Ovary (tissue), 9 donors: ENCODE results near the gene LINGO3. TPM values are rescaled to one million over a fixed set of nuclear protein-coding genes. Genes with fewer than 3 reads are reported as not detected.

Experiments used
- DNase-seq, 5 donors: peaks; one replicate each; pipeline ENCODE4 v3.0.0-alpha.2; 2019 to 2020
- H3K27ac ChIP-seq, 2 donors: fragments of 200-600 bp; one replicate each; pipeline versions ENCODE4 v1.5.1 to v1.8.0; 2019 to 2022
- H3K27me3 ChIP-seq: fragments of 200-600 bp; one replicate; pipeline ENCODE4 v1.8.0; 2022
- H3K36me3 ChIP-seq: fragments of 200-600 bp; sonication (generic); one replicate; pipeline ENCODE4 v1.5.1; 2019
- H3K4me1 ChIP-seq: one replicate; pipeline ENCODE4 v1.8.1; 2013; ENCODE audit warnings: mild to moderate bottlenecking, moderate library complexity; ENCODE audit not compliant: insufficient read depth
- H3K4me3 ChIP-seq: fragments of 200-600 bp; sonication (generic); one replicate; pipeline ENCODE4 v1.5.1; 2017
- H3K9me3 ChIP-seq, 2 donors: fragments of 200-600 bp in 1 of 2; sonication (generic) in 1 of 2; one replicate each; pipeline versions ENCODE4 v1.5.1 to v1.8.1; 2013 to 2019; ENCODE audit warnings: mild to moderate bottlenecking in 1 of 2, moderate library complexity in 1 of 2
- CTCF ChIP-seq, 3 donors: fragments of 450-650 bp in 2 of 3; fragments of 200-600 bp in 1 of 3; IDR thresholded peaks; one replicate each; pipeline versions ENCODE4 v1.5.1 to v1.8.0; 2016 to 2022; ENCODE audit warnings: antibody characterized with exemption in 3 of 3, mild to moderate bottlenecking in 1 of 3
- EP300 ChIP-seq: sonication (generic); formaldehyde crosslinking; IDR thresholded peaks from one replicate; pipeline ENCODE4 v1.6.1; 2017; ENCODE audit warnings: antibody characterized with exemption
- POLR2A ChIP-seq: fragments of 450-650 bp; IDR thresholded peaks from one replicate; pipeline ENCODE4 v1.6.1; 2017; ENCODE audit warnings: antibody characterized with exemption, mild to moderate bottlenecking, moderate library complexity
- WGBS, 3 donors: extraction: QIAGEN DNeasy Blood & Tissue Kit in 1 of 3; methylation state at CpG; one replicate each; pipeline versions ENCODE4 v1.1.5 to v1.1.7; 2013 to 2017; 5-methylcytosine and 5-hydroxymethylcytosine counted together
- intact Hi-C, 4 donors: fragments of 100-400 bp; cut with DNase I; formaldehyde crosslinking; loops; one replicate each; pipeline versions ENCODE4 v1.11.0 to v1.15.1; 2022 to 2023
- polyA plus RNA-seq, 2 donors: library from polyadenylated mRNA; stranded (reverse); fragments of 200-250 nt in 1 of 2; fragments of 350-450 nt in 1 of 2; fragmentation: Illumina TruSeq in 1 of 2; extraction: RNeasy Lipid Tissue Mini Kit (QIAGEN cat#74804) in 1 of 2; gene quantifications; one replicate each; pipeline ENCODE4 v1.2.3, GENCODE V29; 2013 to 2014
- total RNA-seq, 7 donors: library from RNA; depleted of rRNA in 2 of 7; stranded (reverse); fragments of >200 nt in 2 of 7; fragmentation: NEBNext Ultra II Directional in 3 of 7; extraction: Animal tissue kit (Norgen Biotek cat#: 25700) in 3 of 7; gene quantifications; one replicate each; pipeline versions ENCODE4 v1.1.0 to v1.2.4, GENCODE V29; 2016 to 2023
- donor health status: DM: no; HTN: no; CAD: no; lungs with moderate emphysema.
- donor health status: DM: no; HTN: no; CAD: no.
- donor health status: Bipolar disorder and iron deficiency.
- donor health status: DM: yes; HTN: yes; CAD: no.
- donor health status: DM: no; HTN: no; CAD: no.
- donor health status: DM: yes; HTN: yes; CAD: no.

LINGO3 gene
- total and polyA plus RNA-seq, 9 donors: not detected

DNA sequence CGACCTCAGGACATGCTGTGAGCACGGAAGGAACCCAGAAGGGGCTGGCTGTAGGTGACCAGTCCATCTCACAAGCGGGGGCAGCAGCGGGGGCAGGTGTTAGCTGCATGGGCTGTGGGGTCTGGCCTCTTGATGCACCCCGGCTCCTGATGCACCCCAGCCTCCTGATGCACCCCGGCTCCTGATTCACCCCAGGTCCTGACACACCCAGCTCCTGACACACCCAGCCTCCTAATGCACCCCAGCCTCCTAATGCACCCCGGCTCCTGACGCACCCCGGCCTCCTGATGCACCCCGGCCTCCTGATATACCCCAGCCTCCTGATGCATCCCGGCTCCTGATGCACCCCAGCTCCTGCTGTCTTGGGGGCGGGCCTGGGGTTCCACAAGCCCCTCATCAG lies 13.0 kb upstream of the LINGO3 start:
- no peaks in the 10 kb centered on the region for H3K36me3 ChIP-seq
- no peaks in the 10 kb centered on the region for H3K9me3 ChIP-seq
- TF ChIP-seq EP300 (no peak), CTCF (IDR thresholded peaks at IDR 0.05) (no peak), POLR2A (no peak)
- 80 to 85% (median 83%) methylated on average over 12 of the region's 12 CpGs for WGBS, 3 donors
- no peak for DNase-seq
- H3K4me3 ChIP-seq: no peak overlapping the region
- intact Hi-C loops: no loop called here
- H3K4me1 ChIP-seq: no peaks in the 10 kb centered on the region
- no peak overlapping the region for H3K27ac ChIP-seq
- H3K27me3 ChIP-seq: no peaks in the 10 kb centered on the region

GRCh38 chr19:2320049-2320448 lies 12.1 kb upstream of the LINGO3 start:
- Histone ChIP-seq H3K27me3 (no peaks in the 10 kb centered on the region), H3K4me3 (no peak overlapping the region), H3K9me3 (peaks cover 0 to under 1% of the 10 kb centered on the region in 2 donors), H3K4me1 (no peaks in the 10 kb centered on the region), H3K27ac (no peak overlapping the region), H3K36me3 (no peaks in the 10 kb centered on the region)
- WGBS, 3 donors: 68 to 76% (median 72%) methylated on average over 12 of the region's 12 CpGs
- DNase-seq: no peak
- TF ChIP-seq EP300 (no peak), CTCF (IDR thresholded peaks at IDR 0.05) (no peak), POLR2A (no peak)
- intact Hi-C loops: no loop called here

GRCh38 chr19:2319551-2319950 lies 11.6 kb upstream of the LINGO3 start:
- Histone ChIP-seq H3K27ac (no peak overlapping the region), H3K4me1 (no peaks in the 10 kb centered on the region), H3K36me3 (no peaks in the 10 kb centered on the region), H3K9me3 (peaks cover 0 to 5% of the 10 kb centered on the region in 2 donors), H3K4me3 (no peak overlapping the region), H3K27me3 (no peaks in the 10 kb centered on the region)
- 87 to 93% (median 91%) methylated on average over 17 to 20 of the region's 20 CpGs for WGBS, 3 donors
- DNase-seq: no peak
- no peak for TF ChIP-seq POLR2A
- TF ChIP-seq CTCF (IDR thresholded peaks at IDR 0.05): no peak
- TF ChIP-seq EP300: no peak
- intact Hi-C loops: no loop called here

- no peak for TF ChIP-seq POLR2A
- TF ChIP-seq EP300: no peak
- no peak for TF ChIP-seq CTCF (IDR thresholded peaks at IDR 0.05)
- Histone ChIP-seq H3K27ac (no peak overlapping the region), H3K4me1 (no peaks in the 10 kb centered on the region), H3K9me3 (peaks cover 0 to 5% of the 10 kb centered on the region in 2 donors), H3K36me3 (no peaks in the 10 kb centered on the region), H3K4me3 (no peak overlapping the region), H3K27me3 (no peaks in the 10 kb centered on the region)
- no peak for DNase-seq
- WGBS, 3 donors: 89 to 91% (median 90%) methylated on average over 6 of the region's 6 CpGs
- intact Hi-C loops: no loop called here
Observed at GRCh38 chr19:2318923-2319322, 11.0 kb upstream of the LINGO3 start.

DNA sequence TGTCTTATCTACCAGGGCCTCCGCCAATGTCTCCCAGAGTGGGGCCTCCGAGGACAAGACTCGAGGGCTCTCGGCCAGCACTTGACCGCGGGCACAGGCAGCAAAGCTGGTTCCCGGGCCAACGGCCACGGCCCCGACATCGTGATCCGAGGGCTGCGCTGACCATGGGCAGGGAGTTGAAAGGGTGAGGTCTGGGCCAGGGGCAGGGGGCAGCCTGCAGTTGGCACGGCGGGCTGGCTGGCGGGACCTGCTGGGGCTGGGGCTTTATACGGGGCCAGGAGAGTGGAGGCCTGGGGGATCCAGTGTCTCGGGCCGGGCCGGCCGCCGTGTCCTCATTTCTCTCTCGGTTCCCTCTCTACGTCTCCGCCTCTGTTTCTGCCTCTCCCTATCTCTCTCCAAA lies 9.8 kb upstream of the LINGO3 start:
- H3K4me3 ChIP-seq: no peak overlapping the region
- no peak overlapping the region for H3K27ac ChIP-seq
- 73 to 81% (median 78%) methylated on average over 25 of the region's 25 CpGs for WGBS, 3 donors
- no peaks in the 10 kb centered on the region for H3K4me1 ChIP-seq
- H3K9me3 ChIP-seq: peaks cover 0 to 5% of the 10 kb centered on the region in 2 donors
- TF ChIP-seq CTCF (IDR thresholded peaks at IDR 0.05) (no peak), EP300 (no peak), POLR2A (no peak)
- no peaks in the 10 kb centered on the region for H3K36me3 ChIP-seq
- no peak for DNase-seq
- intact Hi-C loops: no loop called here
- H3K27me3 ChIP-seq: no peaks in the 10 kb centered on the region
